HG02623 (cell line): ENCODE results near the gene SLC27A4.
"Not testable (repeated sequence)": the region's sequence is repeated elsewhere in the genome, so short reads cannot be mapped to it uniquely, and the experiment has no call there.

Source experiments
- ATAC-seq: cut with Tn5 transposase; IDR thresholded peaks from one replicate; pipeline ENCODE4 v1.9.1; 2021; ENCODE audit warnings: moderate library complexity; ENCODE audit not compliant: unreplicated experiment

SLC27A4 gene

GRCh38 chr9:128323791-128324190, 16.5 kb upstream of the SLC27A4 start:
- ATAC-seq, result no peak

GRCh38 chr9:128324401-128324800, 15.9 kb upstream of the SLC27A4 start:
- ATAC-seq, result no peak

GRCh38 chr9:128325629-128326028, 14.7 kb upstream of the SLC27A4 start:
- ATAC-seq, result no peak

GRCh38 chr9:128333451-128333869, 6.9 kb upstream of the SLC27A4 start:
- ATAC-seq, result no peak

- no peak for ATAC-seq
These were observed 5.2 kb upstream of the SLC27A4 start for GRCh38 chr9:128335161-128335560.

- no peak for ATAC-seq
These were observed 4.4 kb upstream of the SLC27A4 start for GRCh38 chr9:128335914-128336313.

GRCh38 chr9:128337936-128338335, 2.4 kb upstream of the SLC27A4 start:
- ATAC-seq, result no peak

GRCh38 chr9:128338852-128339614, 1.3 kb upstream of the SLC27A4 start:
- ATAC-seq, result not testable (repeated sequence)

GRCh38 chr9:128340691-128341434, 536 bp downstream of the SLC27A4 start:
- no peak for ATAC-seq

- no peak for ATAC-seq
These were observed 1.1 kb downstream of the SLC27A4 start for GRCh38 chr9:128341435-128341849.

GRCh38 chr9:128342971-128343680, 2.8 kb downstream of the SLC27A4 start:
- ATAC-seq, result no peak

GRCh38 chr9:128343855-128344254, 3.5 kb downstream of the SLC27A4 start:
- no peak for ATAC-seq

GRCh38 chr9:128344931-128345605, 4.7 kb downstream of the SLC27A4 start:
- no peak for ATAC-seq

GRCh38 chr9:128349125-128349524, 8.8 kb downstream of the SLC27A4 start:
- no peak for ATAC-seq

GRCh38 chr9:128349772-128350171, 9.4 kb downstream of the SLC27A4 start:
- ATAC-seq, result no peak

GRCh38 chr9:128355451-128355850, 15.1 kb downstream of the SLC27A4 start:
- ATAC-seq, result no peak

- no peak for ATAC-seq
These were observed 17.8 kb downstream of the SLC27A4 start for GRCh38 chr9:128358090-128358489.

GRCh38 chr9:128358861-128359260, 18.5 kb downstream of the SLC27A4 start:
- ATAC-seq, result no peak

- ATAC-seq, result no peak
These were observed 20.5 kb downstream of the SLC27A4 start for GRCh38 chr9:128360826-128361225.

- no peak for ATAC-seq
These were observed 21.1 kb downstream of the SLC27A4 start for GRCh38 chr9:128361296-128361985.
